ENCODE measurements around the gene LRP1B.

DNA sequence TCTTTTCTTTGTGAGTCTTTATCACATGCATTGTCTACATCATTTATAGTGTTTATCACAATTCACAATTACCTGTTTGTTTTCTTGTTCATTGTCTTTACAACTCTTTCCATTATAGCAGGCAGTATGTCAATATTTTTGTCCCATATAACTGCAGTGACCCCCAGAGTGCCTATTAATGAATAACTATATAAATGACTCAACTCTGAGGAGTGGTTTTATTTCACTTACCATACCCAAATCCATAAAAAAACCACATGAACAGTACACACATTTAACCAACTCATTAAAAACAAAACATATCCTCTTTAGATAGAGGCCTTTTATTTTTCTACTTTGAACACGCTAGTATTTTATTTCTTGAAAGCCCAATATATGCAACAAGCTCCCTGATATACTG is 1931.5 kb downstream of the LRP1B start:
- TF ChIP-seq POLR2A (IDR thresholded peaks at IDR 0.05; ENCODE audit: low read length) (no peak), SMC3 (IDR thresholded peaks at IDR 0.05) (no peak), NR3C1 (IDR thresholded peaks at IDR 0.05) (no peak), EP300 (IDR thresholded peaks at IDR 0.05) (no peak)
- TF ChIP-seq, protein P1, sequence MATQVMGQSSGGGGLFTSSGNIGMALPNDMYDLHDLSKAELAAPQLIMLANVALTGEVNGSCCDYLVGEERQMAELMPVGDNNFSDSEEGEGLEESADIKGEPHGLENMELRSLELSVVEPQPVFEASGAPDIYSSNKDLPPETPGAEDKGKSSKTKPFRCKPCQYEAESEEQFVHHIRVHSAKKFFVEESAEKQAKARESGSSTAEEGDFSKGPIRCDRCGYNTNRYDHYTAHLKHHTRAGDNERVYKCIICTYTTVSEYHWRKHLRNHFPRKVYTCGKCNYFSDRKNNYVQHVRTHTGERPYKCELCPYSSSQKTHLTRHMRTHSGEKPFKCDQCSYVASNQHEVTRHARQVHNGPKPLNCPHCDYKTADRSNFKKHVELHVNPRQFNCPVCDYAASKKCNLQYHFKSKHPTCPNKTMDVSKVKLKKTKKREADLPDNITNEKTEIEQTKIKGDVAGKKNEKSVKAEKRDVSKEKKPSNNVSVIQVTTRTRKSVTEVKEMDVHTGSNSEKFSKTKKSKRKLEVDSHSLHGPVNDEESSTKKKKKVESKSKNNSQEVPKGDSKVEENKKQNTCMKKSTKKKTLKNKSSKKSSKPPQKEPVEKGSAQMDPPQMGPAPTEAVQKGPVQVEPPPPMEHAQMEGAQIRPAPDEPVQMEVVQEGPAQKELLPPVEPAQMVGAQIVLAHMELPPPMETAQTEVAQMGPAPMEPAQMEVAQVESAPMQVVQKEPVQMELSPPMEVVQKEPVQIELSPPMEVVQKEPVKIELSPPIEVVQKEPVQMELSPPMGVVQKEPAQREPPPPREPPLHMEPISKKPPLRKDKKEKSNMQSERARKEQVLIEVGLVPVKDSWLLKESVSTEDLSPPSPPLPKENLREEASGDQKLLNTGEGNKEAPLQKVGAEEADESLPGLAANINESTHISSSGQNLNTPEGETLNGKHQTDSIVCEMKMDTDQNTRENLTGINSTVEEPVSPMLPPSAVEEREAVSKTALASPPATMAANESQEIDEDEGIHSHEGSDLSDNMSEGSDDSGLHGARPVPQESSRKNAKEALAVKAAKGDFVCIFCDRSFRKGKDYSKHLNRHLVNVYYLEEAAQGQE (IDR thresholded peaks at IDR 0.05) = no peak
- TF ChIP-seq, protein P2, sequence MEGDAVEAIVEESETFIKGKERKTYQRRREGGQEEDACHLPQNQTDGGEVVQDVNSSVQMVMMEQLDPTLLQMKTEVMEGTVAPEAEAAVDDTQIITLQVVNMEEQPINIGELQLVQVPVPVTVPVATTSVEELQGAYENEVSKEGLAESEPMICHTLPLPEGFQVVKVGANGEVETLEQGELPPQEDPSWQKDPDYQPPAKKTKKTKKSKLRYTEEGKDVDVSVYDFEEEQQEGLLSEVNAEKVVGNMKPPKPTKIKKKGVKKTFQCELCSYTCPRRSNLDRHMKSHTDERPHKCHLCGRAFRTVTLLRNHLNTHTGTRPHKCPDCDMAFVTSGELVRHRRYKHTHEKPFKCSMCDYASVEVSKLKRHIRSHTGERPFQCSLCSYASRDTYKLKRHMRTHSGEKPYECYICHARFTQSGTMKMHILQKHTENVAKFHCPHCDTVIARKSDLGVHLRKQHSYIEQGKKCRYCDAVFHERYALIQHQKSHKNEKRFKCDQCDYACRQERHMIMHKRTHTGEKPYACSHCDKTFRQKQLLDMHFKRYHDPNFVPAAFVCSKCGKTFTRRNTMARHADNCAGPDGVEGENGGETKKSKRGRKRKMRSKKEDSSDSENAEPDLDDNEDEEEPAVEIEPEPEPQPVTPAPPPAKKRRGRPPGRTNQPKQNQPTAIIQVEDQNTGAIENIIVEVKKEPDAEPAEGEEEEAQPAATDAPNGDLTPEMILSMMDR (IDR thresholded peaks at IDR 0.05) = no peak

All from A549 (cell line).